ENCODE measurements around the gene KRT9.

Gene KRT9

DNA sequence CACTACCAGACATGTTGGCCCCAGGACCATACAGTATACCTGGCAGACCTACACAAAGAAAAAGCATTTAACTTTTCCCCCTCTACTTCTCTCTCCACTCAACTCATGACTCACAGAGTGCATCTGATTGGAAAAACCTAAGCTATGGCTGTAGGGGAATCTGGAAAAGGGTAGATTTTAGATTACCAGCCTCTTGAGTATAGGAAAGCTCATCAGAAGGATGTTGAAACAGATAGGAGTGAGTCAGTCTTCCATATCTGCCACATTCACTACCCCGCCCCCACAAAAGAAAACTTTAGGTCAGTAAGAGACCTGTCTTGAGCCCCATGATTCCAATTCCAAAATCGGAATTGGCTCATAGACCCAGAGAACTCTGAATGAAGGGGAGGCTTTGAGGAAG is 12.3 kb downstream of the KRT9 start:
- no peak overlapping the region for H3K4me3 ChIP-seq (ENCODE audit: low read depth, low read length)
- TF ChIP-seq CTCF (IDR thresholded peaks at IDR 0.05; ENCODE audit: borderline replicate concordance, insufficient read depth, low read depth, low read length): no peak

DNA sequence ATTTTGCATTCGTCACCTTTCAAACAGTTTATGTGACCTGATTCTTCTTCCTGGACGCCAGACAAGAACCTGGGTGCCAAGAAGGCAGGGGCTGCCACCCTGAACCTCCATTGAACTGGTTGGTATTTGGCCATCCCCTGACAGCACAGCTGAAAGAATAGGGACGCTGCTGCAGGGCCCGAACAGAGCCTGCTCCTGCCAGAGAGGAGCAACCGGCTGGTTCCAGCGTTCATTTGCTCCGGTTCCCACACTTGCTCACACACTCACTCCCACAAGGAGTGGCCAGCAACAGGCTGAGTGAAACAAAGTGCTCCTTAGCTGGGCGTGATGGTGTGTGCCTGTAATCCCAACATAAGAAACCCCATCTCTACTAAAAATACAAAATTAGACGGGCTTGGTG is 14.9 kb downstream of the KRT9 start:
- no peak overlapping the region for H3K4me3 ChIP-seq (ENCODE audit: low read depth, low read length)
- no peak for TF ChIP-seq CTCF (IDR thresholded peaks at IDR 0.05; ENCODE audit: borderline replicate concordance, insufficient read depth, low read depth, low read length)

- TF ChIP-seq CTCF (IDR thresholded peaks at IDR 0.05; ENCODE audit: borderline replicate concordance, insufficient read depth, low read depth, low read length): no peak
- H3K4me3 ChIP-seq (ENCODE audit: low read depth, low read length): no peak overlapping the region
These were observed 15.6 kb downstream of the KRT9 start for GRCh38 chr17:41556306-41556705.

- no peak overlapping the region for H3K4me3 ChIP-seq (ENCODE audit: low read depth, low read length)
- no peak for TF ChIP-seq CTCF (IDR thresholded peaks at IDR 0.05; ENCODE audit: borderline replicate concordance, insufficient read depth, low read depth, low read length)
These were observed 16.6 kb downstream of the KRT9 start for GRCh38 chr17:41555105-41555887.

DNA sequence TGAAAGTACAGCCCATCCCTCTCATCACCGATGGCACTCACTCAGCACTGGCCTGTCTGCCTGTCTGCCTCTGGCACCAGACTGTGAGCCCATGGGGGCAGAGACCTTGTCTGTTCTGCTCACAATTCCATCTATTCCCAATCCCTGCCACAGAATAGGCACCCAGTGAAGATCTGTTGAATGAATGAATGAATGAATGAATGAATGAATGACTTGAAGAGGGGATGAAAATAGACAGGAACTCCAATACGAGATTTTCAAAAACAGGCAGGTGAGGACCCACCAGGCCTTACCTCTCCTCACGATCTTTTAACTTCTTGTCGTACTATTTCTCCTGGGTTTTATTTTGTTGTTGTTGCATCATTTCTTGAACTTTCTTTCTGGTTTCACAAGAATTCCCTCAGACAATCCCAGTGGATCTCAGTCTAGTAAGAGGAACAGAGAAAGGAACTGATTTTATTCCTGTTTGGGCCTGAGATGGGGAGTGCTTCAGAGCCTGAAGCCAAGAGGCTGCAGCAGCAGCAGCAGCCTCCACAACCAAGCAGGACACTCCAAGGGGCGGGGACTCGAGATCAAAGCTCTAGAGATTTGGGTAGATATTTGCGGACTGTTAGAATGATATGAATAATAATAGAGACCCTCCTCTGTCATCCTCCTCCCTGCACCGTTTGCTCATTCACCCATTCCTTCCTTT is 17.7 kb downstream of the KRT9 start:
- no peak for TF ChIP-seq CTCF (IDR thresholded peaks at IDR 0.05; ENCODE audit: borderline replicate concordance, insufficient read depth, low read depth, low read length)
- H3K4me3 ChIP-seq (ENCODE audit: low read depth, low read length): no peak overlapping the region

GRCh38 chr17:41553176-41553575 is 18.7 kb downstream of the KRT9 start:
- H3K4me3 ChIP-seq (ENCODE audit: low read depth, low read length): no peak overlapping the region
- no peak for TF ChIP-seq CTCF (IDR thresholded peaks at IDR 0.05; ENCODE audit: borderline replicate concordance, insufficient read depth, low read depth, low read length)

DNA sequence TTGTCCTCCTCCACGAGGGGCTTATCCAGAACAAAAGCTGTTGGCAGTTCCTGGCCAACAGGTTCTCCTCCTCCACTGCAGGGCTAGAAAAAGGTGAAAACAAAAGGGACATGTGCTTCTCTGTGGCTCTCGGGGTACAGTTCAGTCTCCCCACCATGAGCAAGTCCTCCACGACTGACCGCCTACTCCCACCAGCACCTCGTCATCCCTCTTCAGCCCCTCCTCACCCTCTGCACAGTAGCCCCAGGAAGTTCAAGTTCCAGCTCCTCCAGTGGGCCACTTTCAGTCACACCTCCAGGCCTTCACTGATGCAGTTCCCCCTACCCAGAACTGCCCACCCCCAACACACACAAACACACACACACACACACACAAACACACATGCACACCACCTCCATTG is 19.4 kb downstream of the KRT9 start:
- no peak overlapping the region for H3K4me3 ChIP-seq (ENCODE audit: low read depth, low read length)
- no peak for TF ChIP-seq CTCF (IDR thresholded peaks at IDR 0.05; ENCODE audit: borderline replicate concordance, insufficient read depth, low read depth, low read length)

Measured in GM12875 (cell line).